K562 (cell line): ENCODE results near the gene LVRN.

Experiments used
- E2F1 ChIP-seq: sonication (generic); formaldehyde crosslinking; IDR thresholded peaks from 2 replicates; pipeline ENCODE4 v1.8.1; 2023; ENCODE audit warnings: mild to moderate bottlenecking, missing genetic modification reagents, moderate library complexity
- GABPA ChIP-seq: fragments of 200-800 bp; sonication (Bioruptor generic); conservative IDR thresholded peaks from 2 replicates; pipeline ENCODE4 v1.6.1; 2016; ENCODE audit warnings: low read depth, missing genetic modification characterization, missing compliant biosample characterization
- ZNF174 ChIP-seq: fragments of 250-450 bp; sonication (Bioruptor Pico); IDR thresholded peaks from 2 replicates; pipeline ENCODE4 v1.4.0; 2020; ENCODE audit warnings: mild to moderate bottlenecking
- ZNF316 ChIP-seq: fragments of 450-650 bp; IDR thresholded peaks from 2 replicates; pipeline ENCODE4 v1.6.1; 2016
- TF ChIP-seq, protein P1 (sequence below), 3 experiments: IDR thresholded peaks in 2 of 3; conservative IDR thresholded peaks in 1 of 3; 2 replicates each; pipeline ENCODE4 v1.5.1; 2011 to 2012; ENCODE audit warnings: low read length in 3 of 3, mild to moderate bottlenecking in 3 of 3, control low read depth in 2 of 3, improper control_type of control experiment in 1 of 3, inconsistent platforms in 1 of 3, low read depth in 1 of 3, mixed read lengths in 1 of 3, moderate library complexity in 1 of 3; ENCODE audit not compliant: insufficient read depth in 2 of 3

- TF ChIP-seq ZNF174 (CRISPR knock-in tag) (no peak), E2F1 (CRISPR knock-in tag) (no peak), GABPA (tag) (no peak), ZNF316 (no peak)
- TF ChIP-seq, protein P1, sequence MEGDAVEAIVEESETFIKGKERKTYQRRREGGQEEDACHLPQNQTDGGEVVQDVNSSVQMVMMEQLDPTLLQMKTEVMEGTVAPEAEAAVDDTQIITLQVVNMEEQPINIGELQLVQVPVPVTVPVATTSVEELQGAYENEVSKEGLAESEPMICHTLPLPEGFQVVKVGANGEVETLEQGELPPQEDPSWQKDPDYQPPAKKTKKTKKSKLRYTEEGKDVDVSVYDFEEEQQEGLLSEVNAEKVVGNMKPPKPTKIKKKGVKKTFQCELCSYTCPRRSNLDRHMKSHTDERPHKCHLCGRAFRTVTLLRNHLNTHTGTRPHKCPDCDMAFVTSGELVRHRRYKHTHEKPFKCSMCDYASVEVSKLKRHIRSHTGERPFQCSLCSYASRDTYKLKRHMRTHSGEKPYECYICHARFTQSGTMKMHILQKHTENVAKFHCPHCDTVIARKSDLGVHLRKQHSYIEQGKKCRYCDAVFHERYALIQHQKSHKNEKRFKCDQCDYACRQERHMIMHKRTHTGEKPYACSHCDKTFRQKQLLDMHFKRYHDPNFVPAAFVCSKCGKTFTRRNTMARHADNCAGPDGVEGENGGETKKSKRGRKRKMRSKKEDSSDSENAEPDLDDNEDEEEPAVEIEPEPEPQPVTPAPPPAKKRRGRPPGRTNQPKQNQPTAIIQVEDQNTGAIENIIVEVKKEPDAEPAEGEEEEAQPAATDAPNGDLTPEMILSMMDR (IDR thresholded peaks at IDR 0.05 in 2 of 3, conservative IDR thresholded peaks at IDR 0.05 in 1 of 3; ENCODE audit: insufficient read depth in 2 of 3, low read depth in 1 of 3, low read length in 3 of 3), result no peak
These were observed 17.1 kb downstream of the LVRN start for GRCh38 chr5:115979201-115980041.
